Activated gamma-delta T cell treated with Interleukin-2 at 50 U/mL for 16 hours (primary cell): Measurements from ENCODE around the gene RPS3.

Experiments used
- DNase-seq: peaks from one replicate; pipeline ENCODE4 v3.0.0-alpha.2; 2020

Gene RPS3

DNA sequence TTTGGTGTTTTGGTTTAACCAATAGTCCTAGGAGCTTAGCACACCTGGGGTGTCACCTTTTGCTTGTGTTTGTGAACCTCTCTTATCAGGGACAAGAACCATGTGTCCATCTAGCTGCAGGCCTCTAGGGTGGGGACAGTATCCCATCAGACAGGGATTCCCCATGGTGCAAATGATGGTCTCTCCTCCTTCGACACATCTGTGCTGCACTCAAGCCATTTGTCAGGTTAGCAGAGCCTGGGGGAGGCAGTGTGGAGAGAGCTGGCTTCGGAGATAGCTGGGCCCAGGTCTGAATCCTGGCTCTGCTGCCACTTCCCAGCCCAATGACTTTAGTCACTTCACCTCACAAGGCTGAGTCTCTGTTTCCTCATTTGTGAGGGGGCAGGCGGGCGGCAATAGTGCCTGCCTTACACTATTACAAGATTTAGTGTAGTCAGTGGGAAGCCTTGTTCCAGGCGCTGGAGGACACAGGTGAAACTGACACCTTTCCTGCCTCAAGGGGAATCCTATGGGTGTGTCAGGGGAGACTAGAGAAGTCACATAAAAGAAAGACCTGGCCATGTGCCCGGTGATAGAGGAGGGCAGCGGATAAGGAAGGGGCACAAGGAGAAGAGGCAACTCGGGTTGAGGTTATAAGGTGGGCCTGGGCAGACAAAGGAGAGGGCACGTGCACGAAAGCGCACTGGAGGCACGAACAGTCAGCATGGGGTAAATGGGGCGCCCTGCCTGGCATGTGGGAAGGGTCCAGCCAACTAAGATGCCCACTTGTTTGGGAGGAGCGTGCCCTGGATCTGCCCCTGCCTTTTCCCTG lies 21.1 kb downstream of the RPS3 start:
- DNase-seq: no peak

DNA sequence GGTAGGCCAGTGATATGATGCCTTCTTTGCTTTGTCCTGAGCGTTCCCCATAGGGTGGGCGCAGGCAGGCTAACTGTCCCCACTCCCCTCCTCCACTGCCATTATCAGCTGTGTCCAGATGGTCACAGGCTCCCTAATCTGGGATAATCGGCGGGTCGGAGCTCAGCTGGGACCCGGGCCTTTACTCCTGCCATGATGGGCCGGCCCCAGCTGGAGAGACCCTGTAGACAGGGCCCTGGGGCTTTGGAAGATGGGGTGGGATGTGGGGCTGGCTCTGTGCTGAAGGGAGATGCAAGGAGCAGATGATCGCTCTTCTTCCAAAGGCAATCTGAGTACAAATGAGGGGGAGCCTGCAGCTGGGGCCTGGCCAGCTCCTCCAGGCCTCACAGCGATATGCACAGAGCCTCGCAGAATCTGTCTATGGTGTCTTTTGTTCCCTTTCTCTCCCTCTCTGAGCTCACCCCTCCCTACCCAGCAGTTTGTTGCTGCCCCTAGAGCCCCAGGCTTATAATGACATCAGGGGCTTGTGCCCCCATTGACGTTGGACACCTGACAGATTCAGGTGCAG lies 21.8 kb downstream of the RPS3 start:
- DNase-seq: no peak

- DNase-seq: no peak
Observed at GRCh38 chr11:75421902-75422247, 22.6 kb downstream of the RPS3 start.

DNA sequence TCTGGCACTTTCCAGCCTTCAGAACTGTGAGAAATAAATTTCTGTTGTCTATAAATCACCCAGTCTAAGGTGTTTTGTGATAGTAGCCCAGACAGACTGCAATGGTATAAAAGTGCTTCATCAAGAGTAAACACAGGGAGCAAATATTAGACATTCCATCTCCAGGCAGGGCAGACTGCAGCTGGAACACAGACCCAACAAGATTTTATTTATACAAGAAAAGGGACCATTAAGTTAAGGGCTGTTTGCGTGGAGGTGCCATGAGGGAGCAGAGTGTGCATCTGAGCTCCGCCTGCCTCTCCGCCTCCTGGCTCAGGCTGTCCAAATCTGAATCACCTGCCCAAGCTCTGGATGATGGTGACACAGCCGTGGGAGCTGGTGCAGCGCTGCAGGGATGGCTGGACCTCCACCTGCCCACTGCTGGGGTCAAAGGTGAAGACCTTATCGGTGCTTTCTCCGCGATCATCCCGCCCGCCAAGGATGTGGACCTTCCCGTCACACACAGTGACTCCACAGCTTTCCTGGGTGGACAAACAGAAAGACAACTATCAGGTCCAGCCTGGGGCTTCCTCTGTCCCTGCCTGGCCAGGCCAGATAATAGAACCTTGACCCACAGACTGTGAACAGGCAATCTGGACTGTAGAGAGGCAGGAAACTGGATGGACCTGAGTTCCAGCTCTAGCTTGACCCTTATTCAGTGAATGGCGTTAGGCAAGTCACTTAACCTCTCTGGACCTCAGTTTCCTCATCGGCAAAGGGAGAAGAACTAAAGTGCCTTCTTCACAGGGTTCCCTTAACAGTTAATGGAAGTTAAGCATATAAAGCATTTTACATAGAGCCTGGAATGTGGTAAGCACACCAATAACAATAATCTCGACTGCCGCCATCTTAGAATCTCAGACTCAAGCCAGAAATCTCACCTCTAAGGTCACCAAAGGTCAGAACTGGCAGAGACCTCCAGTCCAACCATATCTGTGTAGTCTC lies 23.2 kb downstream of the RPS3 start:
- no peak for DNase-seq

GRCh38 chr11:75423721-75424120 lies 24.4 kb downstream of the RPS3 start:
- no peak for DNase-seq

GRCh38 chr11:75424396-75424795 lies 25.1 kb downstream of the RPS3 start:
- no peak for DNase-seq

DNA sequence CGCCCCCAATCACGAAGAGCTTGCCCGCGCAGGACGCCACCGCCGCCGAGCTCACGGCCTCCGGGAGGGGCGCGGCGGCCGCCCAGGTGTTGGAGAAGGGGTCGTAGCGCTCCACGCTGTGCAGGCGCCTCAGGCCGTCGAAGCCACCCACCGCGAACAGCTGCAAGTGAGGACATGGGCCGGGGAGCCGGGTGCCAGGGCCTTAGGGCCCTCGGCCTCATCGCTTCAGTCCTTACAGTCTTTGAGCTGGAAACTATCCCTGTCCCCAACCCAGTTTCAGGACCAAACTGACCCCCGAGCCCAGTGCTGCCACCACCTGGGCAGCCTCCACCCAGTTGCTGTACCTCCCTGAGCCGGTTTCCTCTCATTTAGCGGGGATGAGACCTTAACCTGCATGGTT lies 26.1 kb downstream of the RPS3 start:
- DNase-seq: no peak

DNA sequence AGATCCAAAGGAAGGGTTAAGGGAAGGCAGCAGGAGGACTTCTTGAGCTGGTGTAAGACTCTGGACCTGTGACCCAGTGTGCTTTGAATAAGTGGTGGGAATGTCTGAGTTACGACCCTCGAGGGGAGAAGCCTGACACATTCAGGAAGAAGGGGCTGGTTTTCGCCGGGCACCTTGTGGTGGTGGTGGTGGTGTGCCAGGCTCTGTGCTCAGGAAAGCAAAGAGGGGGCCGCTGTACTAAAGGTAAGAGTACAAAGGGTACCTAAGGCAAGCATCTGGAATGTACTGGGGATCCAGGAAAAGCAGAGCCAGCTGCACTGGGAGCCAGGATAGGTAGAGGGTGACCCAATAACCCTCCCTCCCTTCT lies 27.4 kb downstream of the RPS3 start:
- no peak for DNase-seq

GRCh38 chr11:75427181-75427580 lies 27.9 kb downstream of the RPS3 start:
- no peak for DNase-seq

- peak; percentile 35 for DNase-seq
Observed at GRCh38 chr11:75428281-75428724, 29.0 kb downstream of the RPS3 start.

DNA sequence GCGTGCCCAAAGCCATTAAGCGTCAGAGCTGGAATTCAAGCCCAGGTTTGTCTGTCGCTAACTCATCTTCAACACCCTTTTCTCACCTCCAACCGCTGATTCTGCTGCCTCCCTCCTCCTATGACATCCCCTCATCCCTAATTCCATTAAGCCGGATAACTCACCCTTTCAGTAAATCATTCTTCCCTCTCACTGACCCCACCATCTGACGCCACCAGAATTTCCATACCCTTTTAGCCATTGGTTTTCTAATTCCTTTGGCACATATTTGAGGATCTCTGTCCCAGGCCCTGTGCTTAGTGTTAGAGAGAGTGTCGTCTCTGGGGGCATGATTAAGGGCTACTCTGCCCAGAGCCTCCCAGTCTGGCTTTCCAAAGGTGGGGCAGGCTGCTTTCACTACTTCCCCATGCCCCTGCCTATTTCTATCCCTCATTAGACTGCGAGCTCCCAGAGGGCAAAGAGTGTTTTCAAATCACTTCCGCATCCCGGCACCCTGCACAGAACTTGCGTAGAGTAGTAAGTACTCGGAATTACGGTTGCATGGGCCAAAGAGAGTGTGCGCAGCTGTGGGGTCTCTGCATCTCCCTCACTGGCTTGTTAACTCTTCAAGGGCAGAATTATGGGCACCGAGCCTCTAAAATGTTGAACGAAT lies 29.8 kb downstream of the RPS3 start:
- DNase-seq: no peak

DNA sequence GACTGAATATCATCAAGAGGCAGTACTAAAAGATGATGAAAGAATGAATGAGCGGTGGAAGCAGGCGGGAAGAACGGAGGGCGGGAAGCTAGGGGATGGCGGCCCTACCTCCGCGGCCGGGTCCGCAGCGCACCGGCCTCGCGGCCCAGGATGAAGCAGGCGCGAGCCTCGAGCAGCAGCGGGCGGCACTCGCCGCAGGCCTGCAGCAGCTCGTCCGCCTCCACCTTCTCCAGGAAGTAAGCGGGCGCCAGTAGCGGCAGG lies 30.3 kb downstream of the RPS3 start:
- no peak for DNase-seq

DNA sequence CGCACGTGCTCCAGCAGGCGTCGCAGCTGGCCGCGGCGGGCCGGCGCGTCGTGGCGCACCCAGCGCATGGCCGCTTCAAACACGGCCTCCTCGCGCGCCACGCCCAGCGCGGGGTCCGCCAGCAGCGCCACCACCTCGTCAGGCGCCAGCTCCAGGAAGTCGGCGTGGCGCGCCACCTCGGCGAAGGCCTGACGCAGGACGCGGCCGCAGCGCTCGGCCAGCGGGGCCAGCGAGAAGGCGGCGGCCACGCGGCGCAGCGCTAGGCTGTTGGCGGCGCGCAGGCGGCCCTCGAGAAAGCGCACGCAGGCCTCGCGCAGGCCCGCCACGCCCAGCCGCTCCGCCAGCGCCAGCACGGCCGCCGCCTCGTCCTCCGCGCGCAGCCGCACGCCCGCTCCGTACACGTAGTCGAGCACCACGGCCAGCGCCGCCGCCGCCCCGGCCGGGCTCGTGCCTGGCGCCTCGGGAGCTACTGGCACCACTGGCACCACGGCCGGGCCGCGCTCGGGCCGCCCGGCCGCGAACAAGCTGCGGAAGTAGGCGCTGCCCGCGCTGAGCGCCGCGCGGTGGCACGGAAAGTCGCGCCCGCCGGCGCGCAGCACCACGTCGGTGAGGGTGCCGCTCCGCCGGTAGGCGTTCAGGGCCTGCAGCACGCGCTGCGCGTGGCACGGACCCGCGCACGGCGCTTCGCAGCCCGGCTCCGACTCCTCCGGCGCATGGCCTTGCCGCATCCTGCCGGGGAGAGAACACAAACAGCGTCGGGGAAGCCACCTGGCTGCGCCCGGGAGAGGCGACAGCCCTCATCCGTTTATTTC lies 30.8 kb downstream of the RPS3 start:
- DNase-seq: peak; percentile 32

GRCh38 chr11:75430714-75431532 lies 31.6 kb downstream of the RPS3 start:
- DNase-seq: no peak

DNA sequence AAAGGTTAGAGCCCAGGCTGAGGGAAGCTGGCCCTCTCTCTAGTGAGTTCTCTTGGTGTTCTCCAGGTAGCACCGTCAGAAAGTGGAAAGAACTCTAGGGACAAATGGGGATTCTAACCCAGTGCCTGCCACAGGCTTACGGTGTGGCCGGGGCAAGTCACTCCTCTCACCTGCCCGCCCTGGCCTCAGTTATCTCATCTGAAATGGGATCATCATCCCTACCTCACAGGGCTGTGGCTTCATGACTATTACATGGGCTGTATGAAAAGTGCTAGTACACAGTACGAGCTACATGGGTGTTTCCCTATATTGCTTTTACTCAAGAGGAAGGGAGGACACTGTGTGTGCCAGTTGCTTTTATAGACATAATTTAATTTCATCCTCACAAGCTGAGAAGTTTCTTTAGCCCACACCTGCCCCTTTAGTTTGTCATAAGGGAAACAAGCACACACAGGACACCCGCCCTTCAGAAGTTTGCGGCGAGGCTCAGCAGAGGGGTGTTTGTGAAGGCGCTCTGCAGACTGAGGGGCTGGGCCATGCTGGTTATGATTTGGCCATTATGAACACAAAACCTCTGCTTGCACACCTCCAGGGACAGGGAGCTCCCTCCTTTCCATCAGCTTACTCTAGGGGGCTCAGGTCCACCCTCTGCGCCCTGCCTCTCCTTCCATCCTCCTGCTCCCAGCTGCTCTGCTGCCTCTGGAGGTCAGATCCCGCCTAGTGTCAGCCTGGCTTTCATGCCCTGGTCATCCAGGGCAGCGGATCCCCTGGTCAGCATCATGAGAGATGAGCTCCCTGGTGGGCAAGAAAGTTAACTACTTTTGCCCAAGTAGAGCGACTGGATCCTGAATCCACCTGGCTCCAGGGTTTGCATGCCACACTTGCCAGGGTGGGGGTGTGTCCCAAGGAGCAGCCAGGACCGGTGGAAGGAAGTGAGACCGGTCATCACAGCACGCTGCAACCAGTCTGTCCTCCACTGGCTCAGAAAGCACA lies 32.5 kb downstream of the RPS3 start:
- DNase-seq: no peak

DNA sequence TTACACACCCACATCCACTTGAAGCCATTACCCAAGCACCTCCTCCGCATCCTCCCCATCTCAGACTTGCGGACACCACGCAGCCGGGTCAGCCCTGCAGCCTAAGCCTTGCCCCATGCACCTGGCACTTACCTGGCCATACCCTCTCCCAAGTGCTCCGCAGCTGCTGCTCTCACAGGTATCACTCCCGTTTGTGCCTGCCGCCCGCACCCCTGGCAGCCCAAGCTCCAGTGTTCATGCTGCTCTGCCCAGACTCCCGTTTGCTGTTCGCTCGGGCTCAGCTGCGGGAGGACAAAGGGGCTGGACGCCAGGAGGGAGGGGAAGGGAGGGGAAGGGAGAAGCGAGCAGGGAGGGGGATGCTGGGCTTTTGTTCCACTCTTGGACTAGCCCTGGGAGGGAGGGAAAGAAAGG lies 33.6 kb downstream of the RPS3 start, which contains the start of gene KLHL35:
Gene KLHL35 (minus strand): TSS at position 293 of the 411 bp plus-strand sequence. CDS start 2,574 bp downstream, outside the sequence.
- DNase-seq: no peak

DNA sequence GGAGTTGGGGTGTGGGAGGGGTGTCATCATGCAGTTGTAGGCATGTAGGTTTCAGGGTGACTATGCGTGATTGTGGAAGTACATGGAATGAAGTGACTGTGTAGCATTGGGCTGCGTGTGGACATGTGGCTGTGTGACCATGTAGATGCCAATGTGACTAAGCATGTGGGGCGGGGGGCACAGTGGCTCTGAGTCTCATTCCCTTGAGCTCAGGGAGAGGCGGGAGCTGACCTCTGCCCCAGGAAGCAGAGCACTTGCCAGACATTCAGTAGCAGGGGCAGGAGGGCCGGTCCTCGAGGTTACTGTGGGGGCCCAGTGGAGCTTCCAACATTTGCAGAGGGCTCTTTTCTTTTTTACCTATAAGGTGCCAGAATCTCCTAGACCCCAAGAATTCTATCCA lies 34.1 kb downstream of the RPS3 start:
- no peak for DNase-seq

DNA sequence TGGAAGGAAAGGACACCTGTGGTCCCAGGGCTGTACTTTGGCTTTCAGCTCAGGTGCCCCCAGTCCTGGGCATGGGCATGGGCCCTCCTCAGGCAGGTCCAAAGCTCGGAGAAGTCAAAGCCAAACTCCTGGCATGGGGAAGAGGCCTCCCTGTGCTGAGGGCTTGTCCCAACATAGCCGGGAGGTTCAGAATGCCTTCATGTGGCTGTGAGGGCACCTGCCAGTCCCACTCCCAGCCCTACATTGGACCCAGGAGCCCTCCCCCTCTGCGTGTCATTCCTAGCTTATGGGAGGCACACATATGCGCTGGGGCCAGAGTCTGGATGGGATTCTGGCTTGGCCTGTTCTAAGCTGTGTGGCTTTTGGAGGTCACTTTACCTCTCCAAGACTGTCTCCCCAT lies 34.7 kb downstream of the RPS3 start:
- no peak for DNase-seq

DNA sequence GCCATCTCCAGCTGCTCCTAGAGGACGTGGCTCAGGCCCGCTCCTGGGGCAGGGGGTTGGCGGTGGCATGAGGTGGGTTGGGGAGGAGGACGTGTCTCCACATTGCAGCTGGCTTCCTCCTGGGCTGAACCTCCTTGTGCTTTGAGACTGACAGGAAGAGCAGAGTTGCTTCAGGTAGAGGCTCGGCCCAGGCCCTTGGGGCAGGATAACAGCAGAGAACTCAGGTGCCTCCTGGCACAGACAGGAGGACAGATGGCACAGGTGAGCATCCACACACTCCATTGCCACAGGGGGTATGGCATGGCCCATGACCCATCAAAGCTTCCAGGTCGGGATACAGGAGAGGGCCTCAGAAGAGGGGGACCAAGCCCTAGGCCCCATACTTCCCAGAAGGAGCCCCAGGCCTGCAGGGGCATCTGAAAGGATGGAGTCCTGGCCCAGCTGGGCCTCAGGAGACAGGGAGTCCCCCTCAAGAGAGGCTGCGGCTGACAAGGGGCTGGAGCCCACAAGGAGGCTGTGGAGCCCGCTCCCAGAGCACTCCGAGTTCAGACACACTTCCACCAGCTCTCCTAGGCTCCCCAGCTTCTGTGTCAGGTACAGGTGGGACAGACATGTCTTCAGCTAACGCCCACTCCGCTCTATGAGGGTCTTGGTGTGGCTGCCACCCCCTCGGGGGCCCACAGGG lies 35.7 kb downstream of the RPS3 start:
- no peak for DNase-seq

GRCh38 chr11:75435571-75435925 lies 36.2 kb downstream of the RPS3 start:
- no peak for DNase-seq
